Heart left ventricle (tissue), 13 donors: Measurements from ENCODE around the gene SPAG17.

Experiments
- POLR2A ChIP-seq, 2 donors: fragments of 450-650 bp; IDR thresholded peaks; one replicate each; pipeline ENCODE4 v1.6.1; 2017; ENCODE audit warnings: antibody characterized with exemption in 2 of 2, mild to moderate bottlenecking in 2 of 2, moderate library complexity in 2 of 2
- TF ChIP-seq, protein P1 (sequence below), 12 donors: fragments of 200-600 bp; sonication (generic) in 4 of 12; IDR thresholded peaks; one replicate each; pipeline versions ENCODE4 v1.5.0 to v1.8.0; 2018 to 2022; ENCODE audit warnings: antibody characterized with exemption in 12 of 12, mild to moderate bottlenecking in 5 of 12
- donor health status: ischemic (EF 13 %, LVEDD 7.1; RV severe dilation, severe dysfunction).
- donor health status: DM: no; HTN: yes; CAD: no.
- donor health status: DM: no; HTN: no; CAD: no.
- donor health status: ischemic (EF 25% LVEDD 6.9; RV normal size, moderate dysfunction).
- donor health status: ischemic (EF 25% LVEDD 5.7; RV mildly dilated, moderate dysfunction).
- donor health status: ischemic (EF 35%, LVEDD 5.7; RV mildly dilated, moderate dysfunction).
- donor health status: nonischemic (EF 11% LVEDD 7.7; RV severe dilation, severe dysfunction).
- donor health status: DM: yes; HTN: yes; CAD: no.
- donor health status: PGD.
- donor health status: ischemic (EF 29% LVEDD 5.4; RV normal size, mild dysfunction).
- donor health status: nonischemic (EF 23%, LVEDD 6.1; RV moderate dilation, normal function).

DNA sequence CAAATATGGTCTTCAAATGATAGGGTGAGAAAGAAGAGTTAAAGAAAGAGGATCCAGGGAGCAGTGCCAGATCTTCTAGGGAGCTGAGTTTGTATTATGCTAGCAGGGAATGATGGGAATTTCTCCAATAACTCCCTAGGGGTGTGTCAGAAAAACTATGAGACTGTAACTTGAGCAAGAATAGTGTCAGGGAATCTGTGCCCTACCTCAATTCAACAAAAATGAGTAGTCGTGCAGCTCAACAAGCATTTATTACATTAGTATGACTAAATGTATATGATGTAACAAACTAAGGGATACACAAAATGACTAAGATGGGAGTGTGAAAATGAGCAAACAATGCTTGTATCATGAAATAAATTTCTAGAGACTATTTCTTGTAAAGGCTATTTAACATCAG, 24.2 kb downstream of the SPAG17 start:
- TF ChIP-seq, protein P1, sequence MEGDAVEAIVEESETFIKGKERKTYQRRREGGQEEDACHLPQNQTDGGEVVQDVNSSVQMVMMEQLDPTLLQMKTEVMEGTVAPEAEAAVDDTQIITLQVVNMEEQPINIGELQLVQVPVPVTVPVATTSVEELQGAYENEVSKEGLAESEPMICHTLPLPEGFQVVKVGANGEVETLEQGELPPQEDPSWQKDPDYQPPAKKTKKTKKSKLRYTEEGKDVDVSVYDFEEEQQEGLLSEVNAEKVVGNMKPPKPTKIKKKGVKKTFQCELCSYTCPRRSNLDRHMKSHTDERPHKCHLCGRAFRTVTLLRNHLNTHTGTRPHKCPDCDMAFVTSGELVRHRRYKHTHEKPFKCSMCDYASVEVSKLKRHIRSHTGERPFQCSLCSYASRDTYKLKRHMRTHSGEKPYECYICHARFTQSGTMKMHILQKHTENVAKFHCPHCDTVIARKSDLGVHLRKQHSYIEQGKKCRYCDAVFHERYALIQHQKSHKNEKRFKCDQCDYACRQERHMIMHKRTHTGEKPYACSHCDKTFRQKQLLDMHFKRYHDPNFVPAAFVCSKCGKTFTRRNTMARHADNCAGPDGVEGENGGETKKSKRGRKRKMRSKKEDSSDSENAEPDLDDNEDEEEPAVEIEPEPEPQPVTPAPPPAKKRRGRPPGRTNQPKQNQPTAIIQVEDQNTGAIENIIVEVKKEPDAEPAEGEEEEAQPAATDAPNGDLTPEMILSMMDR (IDR thresholded peaks at IDR 0.05), result no peak
- no peak for TF ChIP-seq POLR2A (IDR thresholded peaks at IDR 0.05)
